T-helper 17 cell (primary cell): ENCODE results near the gene CNTRL. TPM values are rescaled to one million over a fixed set of nuclear protein-coding genes. Genes with fewer than 3 reads are reported as not detected.
"Not testable (repeated sequence)": the region's sequence is repeated elsewhere in the genome, so short reads cannot be mapped to it uniquely, and the experiment has no call there.

ENCODE experiments used
- ATAC-seq: fragments of 150-1000 bp; cut with Tn5 transposase; 2 replicates; pipeline ENCODE4 v1.10.0; 2021; ENCODE audit warnings: mild to moderate bottlenecking, moderate library complexity
- DNase-seq, 3 donors: peaks; one replicate each; pipeline versions ENCODE4 v3.0.0 to v3.0.0-alpha.2; 2020 to 2021
- H3K9me3 ChIP-seq: one replicate; pipeline ENCODE4 v1.7.0; 2013; ENCODE audit warnings: low read length, mild to moderate bottlenecking; ENCODE audit not compliant: control insufficient read depth, poor library complexity, severe bottlenecking
- H3K27ac Mint-ChIP-seq: one replicate; pipeline ENCODE4 v1.8.0; 2022; ENCODE audit warnings: mild to moderate bottlenecking, moderate library complexity, mixed read lengths
- H3K27me3 Mint-ChIP-seq: one replicate; pipeline ENCODE4 v1.8.0; 2022; ENCODE audit warnings: mixed read lengths
- H3K36me3 Mint-ChIP-seq: one replicate; pipeline ENCODE4 v1.8.0; 2022; ENCODE audit warnings: low read depth, mixed read lengths
- H3K4me1 Mint-ChIP-seq: one replicate; pipeline ENCODE4 v1.8.0; 2022; ENCODE audit warnings: mild to moderate bottlenecking, mixed read lengths
- H3K4me3 Mint-ChIP-seq: one replicate; pipeline ENCODE4 v1.8.0; 2022; ENCODE audit warnings: mild to moderate bottlenecking, moderate library complexity, mixed read lengths
- total RNA-seq, 4 donors: library from RNA in 2 of 4; stranded (reverse) in 2 of 4; gene quantifications; one replicate each; pipeline ENCODE4 v1.2.3 and lab custom pipeline; 2022 to 2026

The CNTRL gene
- total RNA-seq (10 to 100 TPM; 69.5 to 81.1 TPM), total RNA-seq (lab: John Stamatoyannopoulos, UW) (340 to 368 reads per million in 2 donors)

DNA sequence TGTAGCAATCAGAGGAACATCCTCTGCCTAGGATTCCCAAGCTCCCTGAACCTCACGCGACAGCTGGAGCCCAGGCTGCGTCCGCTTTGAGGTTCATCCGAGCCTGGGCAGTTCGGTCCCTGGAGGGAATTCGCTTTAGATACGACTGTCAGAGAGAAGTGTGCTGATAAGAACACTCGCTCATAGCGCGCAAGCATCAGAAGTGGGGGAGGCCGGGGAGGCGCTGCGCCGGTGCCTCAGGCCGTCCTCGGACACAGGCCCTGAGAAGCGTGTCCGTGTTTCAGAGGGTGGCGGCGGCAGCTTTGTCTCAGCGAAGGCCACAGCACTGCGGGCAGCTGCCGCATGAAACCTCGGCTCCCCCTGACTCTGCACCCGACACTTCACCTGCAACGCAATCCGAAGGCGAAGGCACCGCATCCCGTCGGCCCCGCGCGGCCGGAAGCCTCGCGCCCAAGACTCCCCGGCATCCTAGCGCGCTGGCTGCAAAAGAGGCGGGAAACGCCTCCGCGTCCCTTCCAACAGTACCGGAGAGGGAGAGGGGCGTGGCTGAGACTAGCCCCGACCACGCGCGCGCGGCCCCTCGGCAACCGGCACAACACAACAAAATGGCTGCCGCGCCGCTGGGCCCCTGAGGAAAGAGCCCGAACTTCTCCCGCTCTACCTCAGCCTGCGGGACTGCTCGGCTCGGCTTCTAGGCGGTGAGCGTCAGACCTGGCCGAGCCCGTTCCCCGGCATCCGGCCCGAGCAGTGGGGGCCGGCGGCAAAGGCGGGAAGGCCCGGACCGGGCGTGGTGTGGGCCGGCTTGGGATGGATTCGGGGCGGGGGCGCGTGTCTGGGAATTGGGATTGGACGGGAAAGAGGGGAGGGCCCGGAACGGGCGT is at the start of gene CNTRL:
Gene CNTRL (plus strand): TSS at position 586 of the 881 bp plus-strand sequence. CDS start 13,372 bp downstream, outside the sequence.
- ATAC-seq: peak; percentile 83
- peak within 1 kb of the TSS; percentile 99 for H3K27ac Mint-ChIP-seq
- H3K27me3 Mint-ChIP-seq: no peaks in the 10 kb centered on the region
- H3K9me3 ChIP-seq: no peaks in the 10 kb centered on the region
- peak within 1 kb of the TSS; percentile 100 for H3K4me3 Mint-ChIP-seq
- peaks cover 41% of the 10 kb centered on the region for H3K4me1 Mint-ChIP-seq
- DNase-seq: peak; percentile 67 to 84 (median 82)
- H3K36me3 Mint-ChIP-seq: peaks cover 10% of the 10 kb centered on the region

GRCh38 chr9:121026260-121026691 is 48.5 kb upstream of the CNTRL start:
- no peak overlapping the region for H3K4me3 Mint-ChIP-seq
- DNase-seq (no peak), ATAC-seq (no peak)
- H3K4me1 Mint-ChIP-seq: peaks cover 4% of the 10 kb centered on the region
- no peaks in the 10 kb centered on the region for H3K27me3 Mint-ChIP-seq
- H3K27ac Mint-ChIP-seq: no peak overlapping the region
- H3K9me3 ChIP-seq: no peaks in the 10 kb centered on the region
- peaks cover 3% of the 10 kb centered on the region for H3K36me3 Mint-ChIP-seq

GRCh38 chr9:121026768-121027167 is 48.0 kb upstream of the CNTRL start:
- H3K9me3 ChIP-seq: no peaks in the 10 kb centered on the region
- Mint-ChIP-seq H3K4me3 (no peak overlapping the region), H3K36me3 (peaks cover 3% of the 10 kb centered on the region), H3K27ac (no peak overlapping the region), H3K27me3 (no peaks in the 10 kb centered on the region), H3K4me1 (peaks cover 4% of the 10 kb centered on the region)
- DNase-seq (no peak), ATAC-seq (no peak)

GRCh38 chr9:121028285-121028684 is 46.5 kb upstream of the CNTRL start:
- H3K9me3 ChIP-seq, H3K27me3 Mint-ChIP-seq, H3K4me3 Mint-ChIP-seq, H3K4me1 Mint-ChIP-seq, H3K27ac Mint-ChIP-seq, DNase-seq, H3K36me3 Mint-ChIP-seq, ATAC-seq: not testable (repeated sequence)

DNA sequence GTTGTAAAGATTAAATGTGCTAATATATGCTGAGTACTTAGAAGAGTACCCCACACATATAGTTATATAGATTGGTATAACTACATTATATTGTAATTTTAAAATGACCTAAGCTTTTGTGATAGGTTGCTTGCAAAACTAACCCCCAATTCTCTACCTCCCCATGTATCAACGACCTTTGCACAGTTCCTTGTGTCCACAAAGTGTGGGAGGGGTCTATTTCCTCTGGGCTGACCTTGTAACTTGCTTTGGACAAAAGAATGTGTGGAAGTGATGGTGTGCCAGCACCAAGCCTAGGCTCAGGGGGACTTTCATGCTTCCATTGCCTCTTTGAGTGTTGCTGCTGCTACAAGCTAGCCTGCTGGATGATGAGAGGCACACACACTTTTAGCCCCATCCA is 45.3 kb upstream of the CNTRL start:
- Mint-ChIP-seq H3K27ac (no peak overlapping the region), H3K4me1 (no peaks in the 10 kb centered on the region), H3K36me3 (no peaks in the 10 kb centered on the region), H3K27me3 (no peaks in the 10 kb centered on the region), H3K4me3 (no peak overlapping the region)
- ATAC-seq: no peak
- no peaks in the 10 kb centered on the region for H3K9me3 ChIP-seq
- no peak for DNase-seq

DNA sequence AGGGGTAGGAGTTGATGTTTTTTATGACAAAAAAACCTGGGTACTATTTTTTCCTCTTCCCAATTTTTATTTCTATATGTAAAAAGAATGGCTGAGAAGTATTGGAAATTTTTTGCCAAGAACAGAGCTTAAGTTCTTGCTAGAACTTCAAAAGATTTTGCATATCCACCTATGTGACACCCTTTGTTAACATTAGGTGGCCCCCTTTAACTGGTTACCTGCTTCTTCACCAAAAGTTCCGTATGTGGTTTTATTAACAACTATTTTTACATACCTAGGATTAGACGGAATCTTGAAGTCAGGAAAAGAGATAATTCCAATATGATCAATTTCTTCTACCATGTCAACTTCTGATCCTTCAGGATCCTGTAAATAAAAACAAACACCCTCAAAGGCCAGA is 40.2 kb upstream of the CNTRL start:
- ATAC-seq: no peak
- Mint-ChIP-seq H3K4me3 (no peak overlapping the region), H3K27me3 (no peaks in the 10 kb centered on the region), H3K27ac (no peak overlapping the region), H3K36me3 (no peaks in the 10 kb centered on the region), H3K4me1 (no peaks in the 10 kb centered on the region)
- H3K9me3 ChIP-seq: no peaks in the 10 kb centered on the region
- no peak for DNase-seq

DNA sequence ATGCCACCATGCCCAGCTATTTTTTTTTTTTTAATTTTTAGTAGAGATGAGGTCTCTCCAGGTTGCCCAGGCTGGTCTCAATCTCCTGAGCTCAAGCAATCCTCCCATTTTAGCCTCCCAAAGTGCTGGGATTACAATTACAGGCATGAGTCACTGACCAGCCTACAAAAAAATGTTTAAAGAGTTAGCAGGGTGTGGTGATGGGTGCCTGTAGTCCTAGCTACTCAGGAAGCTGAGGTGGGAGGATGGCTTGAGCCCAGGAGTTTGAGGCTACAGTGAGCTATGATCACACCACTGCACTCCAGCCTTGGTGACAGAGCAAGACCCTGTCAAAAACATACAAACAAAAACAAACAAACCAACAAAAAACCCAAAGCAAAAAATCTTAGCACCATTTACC is 39.0 kb upstream of the CNTRL start:
- DNase-seq, H3K4me1 Mint-ChIP-seq, H3K9me3 ChIP-seq, ATAC-seq, H3K4me3 Mint-ChIP-seq, H3K27me3 Mint-ChIP-seq, H3K27ac Mint-ChIP-seq, H3K36me3 Mint-ChIP-seq: not testable (repeated sequence)

DNA sequence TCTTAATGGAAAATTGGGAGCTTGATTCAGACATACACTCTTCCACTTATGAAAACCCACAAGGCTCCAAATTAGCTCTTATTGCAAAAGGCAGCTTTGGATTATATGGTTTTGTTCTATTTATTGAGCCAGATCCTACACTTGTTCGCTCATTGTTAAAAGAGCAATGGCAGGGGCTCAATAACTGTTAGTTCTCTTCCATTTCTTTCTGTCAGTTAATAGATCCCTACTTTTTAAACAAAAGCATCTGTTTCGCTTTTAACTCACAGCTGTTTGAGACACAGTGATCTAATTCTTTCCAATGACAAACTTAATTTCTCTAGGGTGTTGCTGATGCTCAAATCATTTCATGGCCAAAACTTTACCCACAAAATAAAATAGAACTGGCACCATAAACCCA is 36.4 kb upstream of the CNTRL start:
- H3K36me3 Mint-ChIP-seq: no peaks in the 10 kb centered on the region
- H3K27ac Mint-ChIP-seq: peak overlapping the region; percentile 19
- H3K4me3 Mint-ChIP-seq: no peak overlapping the region
- peaks cover 5% of the 10 kb centered on the region for H3K27me3 Mint-ChIP-seq
- DNase-seq (no peak), ATAC-seq (no peak)
- H3K4me1 Mint-ChIP-seq: no peaks in the 10 kb centered on the region
- H3K9me3 ChIP-seq: no peaks in the 10 kb centered on the region

DNA sequence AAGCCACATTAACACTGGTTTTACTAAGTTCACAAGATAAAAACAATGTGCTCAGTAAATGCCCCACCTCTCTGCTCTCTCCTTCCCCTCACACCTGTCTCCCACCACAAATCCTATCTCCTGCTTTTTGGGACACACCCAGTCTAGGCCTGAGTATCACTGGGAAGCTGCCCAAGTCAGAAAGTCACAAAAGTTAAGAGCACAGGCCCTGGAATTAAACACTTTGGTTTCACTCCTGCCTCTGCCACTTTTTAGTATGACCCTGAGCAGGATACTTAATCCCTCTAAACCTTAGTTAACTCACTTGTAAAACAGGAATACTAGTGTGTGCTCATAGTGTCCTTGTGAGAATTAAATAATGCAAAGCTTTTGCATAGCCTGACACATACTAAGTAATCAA is 36.0 kb upstream of the CNTRL start:
- no peak for DNase-seq
- H3K4me3 Mint-ChIP-seq: no peak overlapping the region
- peak overlapping the region; percentile 19 for H3K27ac Mint-ChIP-seq
- ATAC-seq: no peak
- no peaks in the 10 kb centered on the region for H3K9me3 ChIP-seq
- H3K4me1 Mint-ChIP-seq: no peaks in the 10 kb centered on the region
- no peaks in the 10 kb centered on the region for H3K36me3 Mint-ChIP-seq
- peaks cover 5% of the 10 kb centered on the region for H3K27me3 Mint-ChIP-seq

DNA sequence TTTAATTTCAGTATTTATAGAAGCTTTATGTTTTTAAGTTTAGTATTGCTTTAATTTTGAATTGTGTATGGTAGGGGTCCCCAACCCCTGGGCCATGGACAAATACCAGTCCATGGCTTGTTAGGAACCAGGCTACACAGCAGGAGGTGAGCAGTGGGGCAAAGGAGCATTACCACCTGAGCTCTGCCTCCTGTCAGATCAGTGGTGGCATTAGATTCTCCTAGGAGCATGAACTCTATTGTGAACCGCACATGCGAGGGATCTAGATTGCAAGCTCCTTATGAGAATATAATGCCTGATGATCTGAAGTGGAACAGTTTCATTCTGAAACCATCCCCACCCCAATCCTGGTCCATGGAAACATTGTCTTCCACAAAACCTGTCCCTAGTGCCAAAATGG is 26.6 kb upstream of the CNTRL start:
- H3K4me3 Mint-ChIP-seq: no peak overlapping the region
- H3K27me3 Mint-ChIP-seq: no peaks in the 10 kb centered on the region
- DNase-seq: no peak
- H3K36me3 Mint-ChIP-seq: no peaks in the 10 kb centered on the region
- H3K9me3 ChIP-seq: no peaks in the 10 kb centered on the region
- no peaks in the 10 kb centered on the region for H3K4me1 Mint-ChIP-seq
- no peak overlapping the region for H3K27ac Mint-ChIP-seq
- no peak for ATAC-seq

DNA sequence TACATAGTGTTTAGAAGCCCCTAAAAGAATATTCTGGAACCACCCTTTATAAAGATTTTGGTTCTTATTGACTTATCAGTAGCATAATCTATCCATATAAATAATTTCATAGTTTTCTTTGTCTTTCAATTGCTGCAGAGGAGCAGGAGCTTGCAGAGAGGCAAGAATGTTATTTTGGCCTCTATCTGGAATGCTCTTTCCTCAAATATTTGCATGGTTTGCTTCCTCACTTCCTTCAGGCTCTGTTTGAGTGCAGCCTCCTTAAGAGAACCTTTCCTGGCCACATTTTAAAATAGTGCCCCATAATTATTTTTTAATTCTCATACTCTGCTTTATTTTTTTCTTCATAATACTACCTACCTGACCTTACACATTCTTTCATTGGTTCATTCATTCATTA is 26.1 kb upstream of the CNTRL start:
- H3K27ac Mint-ChIP-seq: no peak overlapping the region
- ATAC-seq (no peak), DNase-seq (no peak)
- no peaks in the 10 kb centered on the region for H3K9me3 ChIP-seq
- H3K4me3 Mint-ChIP-seq: no peak overlapping the region
- H3K27me3 Mint-ChIP-seq: no peaks in the 10 kb centered on the region
- no peaks in the 10 kb centered on the region for H3K36me3 Mint-ChIP-seq
- H3K4me1 Mint-ChIP-seq: no peaks in the 10 kb centered on the region

GRCh38 chr9:121050128-121050988 is 24.4 kb upstream of the CNTRL start, which contains the start of gene C5:
Gene C5, minus strand, starts transcription at chr9:121050275. Its CDS starts 29 bp downstream, at chr9:121050246.
- H3K9me3 ChIP-seq: no peaks in the 10 kb centered on the region
- no peak for ATAC-seq
- DNase-seq: no peak
- no peaks in the 10 kb centered on the region for H3K27me3 Mint-ChIP-seq
- no peaks in the 10 kb centered on the region for H3K4me1 Mint-ChIP-seq
- no peak within 1 kb of the TSS for H3K27ac Mint-ChIP-seq
- no peaks in the 10 kb centered on the region for H3K36me3 Mint-ChIP-seq
- H3K4me3 Mint-ChIP-seq: no peak within 1 kb of the TSS

DNA sequence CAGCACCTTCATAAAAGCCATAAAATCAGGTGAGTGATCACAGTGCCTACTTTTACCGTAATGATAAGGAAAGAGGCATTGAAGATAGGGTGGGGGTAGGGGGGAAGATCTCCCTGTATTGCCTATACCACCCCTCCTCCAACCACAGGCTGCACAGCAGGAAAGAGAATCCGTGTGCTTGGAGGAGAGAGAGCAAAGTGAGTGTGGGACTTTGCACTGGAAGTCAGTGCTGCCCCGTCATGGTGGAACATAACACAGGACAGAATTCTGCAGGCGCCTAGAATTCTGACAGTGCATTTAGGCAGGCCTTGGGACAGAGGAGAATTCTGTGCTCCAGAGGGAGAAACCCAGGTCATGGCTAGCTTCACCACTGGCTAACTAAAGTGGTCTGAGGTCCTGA is 21.2 kb upstream of the CNTRL start:
- no peaks in the 10 kb centered on the region for H3K4me1 Mint-ChIP-seq
- no peak overlapping the region for H3K4me3 Mint-ChIP-seq

More for the DNA sequence above, 21.2 kb upstream of the CNTRL start:
- Mint-ChIP-seq H3K27me3 (no peaks in the 10 kb centered on the region), H3K36me3 (no peaks in the 10 kb centered on the region), H3K27ac (no peak overlapping the region)
- no peaks in the 10 kb centered on the region for H3K9me3 ChIP-seq
- no peak for DNase-seq
- no peak for ATAC-seq
